Activated T-cell treated with anti-CD3 and anti-CD28 coated beads, Interleukin-2, amount 50 U/mL, for 72 hours (primary cell): ENCODE data around the gene AATK. TPM values are rescaled to one million over a fixed set of nuclear protein-coding genes. Genes with fewer than 3 reads are reported as not detected.
"Not testable (repeated sequence)": the region's sequence is repeated elsewhere in the genome, so short reads cannot be mapped to it uniquely, and the experiment has no call there.

Experiments
- ATAC-seq, 2 donors: fragments of 150-1000 bp; cut with Tn5 transposase; replicated peaks in 1 of 2; 2 replicates each; pipeline ENCODE4 v1.10.0; 2021; ENCODE audit warnings: moderate library complexity in 2 of 2, mild to moderate bottlenecking in 1 of 2
- DNase-seq, 2 donors: peaks; one replicate each; pipeline ENCODE4 v3.0.0; 2021 to 2022; ENCODE audit warnings: mixed read lengths in 1 of 2
- H3K27ac Mint-ChIP-seq: one replicate; pipeline ENCODE4 v1.8.0; 2022; ENCODE audit warnings: mild to moderate bottlenecking, moderate library complexity, mixed read lengths
- H3K27me3 Mint-ChIP-seq: one replicate; pipeline ENCODE4 v1.8.0; 2022; ENCODE audit warnings: low read depth, mixed read lengths
- H3K36me3 Mint-ChIP-seq, 2 donors: one replicate each; pipeline ENCODE4 v1.8.0; 2022; ENCODE audit warnings: mixed read lengths in 2 of 2, mild to moderate bottlenecking in 1 of 2; ENCODE audit not compliant: insufficient read depth in 2 of 2
- H3K4me1 Mint-ChIP-seq: one replicate; pipeline ENCODE4 v1.8.0; 2022; ENCODE audit warnings: low read depth, mixed read lengths
- H3K4me3 Mint-ChIP-seq, 2 donors: one replicate each; pipeline ENCODE4 v1.8.0; 2022; ENCODE audit warnings: mild to moderate bottlenecking in 2 of 2, mixed read lengths in 2 of 2, moderate library complexity in 2 of 2
- H3K9me3 Mint-ChIP-seq, 2 donors: one replicate each; pipeline ENCODE4 v1.8.0; 2022; ENCODE audit warnings: mixed read lengths in 2 of 2
- total RNA-seq, 2 donors: library from RNA; stranded (reverse); gene quantifications; one replicate each; pipeline ENCODE4 v1.2.3, GENCODE V29; 2022

The AATK gene
- total RNA-seq, 2 donors from 2014 or later = 0.48 to 0.81 TPM

DNA sequence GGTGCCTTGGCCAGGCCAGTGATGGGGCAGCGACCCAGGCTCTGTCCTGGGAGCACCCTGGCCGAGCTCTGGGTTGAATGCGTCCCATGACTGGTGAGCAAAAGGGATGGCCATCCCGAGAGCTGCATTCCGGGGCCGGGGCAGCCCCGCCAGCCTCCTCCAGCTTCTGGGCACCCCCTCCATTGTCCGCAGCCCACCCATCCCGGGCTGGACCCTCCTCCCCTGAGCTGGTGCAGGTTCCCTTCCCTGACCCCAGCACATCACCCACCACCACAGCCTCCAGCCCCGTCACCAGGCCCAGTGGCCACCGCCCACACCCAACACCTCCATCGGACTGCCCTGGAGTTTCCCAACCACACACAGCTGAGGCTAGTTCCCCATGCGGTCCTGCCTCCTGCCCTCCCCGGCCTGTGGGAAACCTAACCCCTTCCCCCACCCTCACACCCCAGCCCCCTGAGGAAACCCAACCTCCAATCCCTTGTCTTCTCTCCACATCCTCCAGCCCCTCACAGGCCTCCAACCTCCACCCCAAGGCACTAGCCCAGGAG lies 17.0 kb downstream of the AATK start:
- no peaks in the 10 kb centered on the region for H3K9me3 Mint-ChIP-seq
- ATAC-seq (no peak), DNase-seq (no peak)

DNA sequence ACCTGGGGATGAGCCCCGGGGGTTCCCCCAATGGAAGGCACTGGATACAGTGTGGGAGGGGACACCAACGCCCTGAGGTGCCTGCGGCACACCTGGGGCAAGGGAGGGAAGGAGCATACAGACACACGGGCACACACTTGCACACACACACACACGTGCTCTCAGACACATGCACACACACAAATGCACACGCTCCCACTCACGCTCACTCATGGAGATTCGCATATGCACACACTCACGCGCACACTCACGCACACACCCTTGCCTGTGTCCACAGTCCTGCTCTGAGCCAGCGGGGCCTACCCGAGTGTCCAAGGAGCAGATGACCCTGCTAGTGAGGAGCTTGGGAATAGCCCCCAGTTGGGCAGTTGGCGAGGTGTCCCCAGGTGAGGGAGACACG lies 17.4 kb downstream of the AATK start:
- H3K4me3 Mint-ChIP-seq = no peak overlapping the region
- no peak overlapping the region for H3K27ac Mint-ChIP-seq
- no peaks in the 10 kb centered on the region for H3K36me3 Mint-ChIP-seq
- H3K27me3 Mint-ChIP-seq = peaks cover 6% of the 10 kb centered on the region
- no peaks in the 10 kb centered on the region for H3K9me3 Mint-ChIP-seq
- DNase-seq (no peak), ATAC-seq (no peak)
- H3K4me1 Mint-ChIP-seq = no peaks in the 10 kb centered on the region

More for the DNA sequence above, 17.0 kb downstream of the AATK start:
- Mint-ChIP-seq H3K27me3 (peaks cover 6% of the 10 kb centered on the region), H3K4me1 (no peaks in the 10 kb centered on the region), H3K27ac (no peak overlapping the region), H3K4me3 (no peak overlapping the region), H3K36me3 (no peaks in the 10 kb centered on the region)

DNA sequence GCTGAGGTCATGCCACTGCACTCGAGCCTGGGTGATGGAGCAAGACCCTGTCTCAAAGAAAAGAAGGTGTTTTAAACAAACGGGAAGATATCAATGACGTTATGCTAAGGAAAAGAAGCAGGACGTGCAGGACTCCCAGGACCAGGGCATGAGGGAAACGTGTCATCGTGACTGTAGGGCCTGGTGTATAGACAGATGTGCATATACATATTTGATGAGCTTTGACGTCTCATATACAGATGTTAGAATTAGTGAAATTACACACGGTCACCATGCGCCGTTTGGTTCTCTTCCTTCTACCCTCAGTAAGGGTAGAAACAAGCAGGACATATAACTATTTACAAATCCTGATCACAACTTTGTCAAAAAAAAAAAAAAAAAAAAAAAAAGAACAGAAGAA lies 18.3 kb downstream of the AATK start:
- Mint-ChIP-seq H3K36me3 (no peaks in the 10 kb centered on the region), H3K27ac (no peak overlapping the region), H3K27me3 (peaks cover 6% of the 10 kb centered on the region), H3K4me1 (no peaks in the 10 kb centered on the region), H3K4me3 (no peak overlapping the region), H3K9me3 (no peaks in the 10 kb centered on the region)
- ATAC-seq = no peak
- DNase-seq = no peak

DNA sequence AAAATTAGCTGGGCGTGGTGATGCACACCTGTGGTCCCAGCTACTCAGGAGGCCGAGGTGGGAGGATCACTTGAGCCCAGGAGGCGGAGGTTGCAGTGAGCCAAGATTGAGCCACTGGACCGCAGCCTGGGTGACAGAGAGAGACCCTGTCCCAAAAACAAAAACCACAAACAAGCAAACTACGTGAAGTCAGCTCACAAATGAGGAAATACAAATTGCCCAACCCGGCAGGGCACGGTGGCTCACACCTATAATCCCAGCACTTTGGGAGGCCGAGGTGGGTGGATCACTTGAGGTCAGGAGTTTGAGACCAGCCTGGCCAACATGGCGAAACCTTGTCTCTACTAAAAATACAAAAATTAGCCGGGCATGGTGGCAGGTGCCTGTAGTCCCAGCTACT lies 19.8 kb downstream of the AATK start:
- not testable (repeated sequence) for H3K36me3 Mint-ChIP-seq, H3K9me3 Mint-ChIP-seq, H3K4me1 Mint-ChIP-seq, H3K27ac Mint-ChIP-seq, DNase-seq, H3K4me3 Mint-ChIP-seq, ATAC-seq
- H3K27me3 Mint-ChIP-seq = peaks cover 12% of the 10 kb centered on the region

DNA sequence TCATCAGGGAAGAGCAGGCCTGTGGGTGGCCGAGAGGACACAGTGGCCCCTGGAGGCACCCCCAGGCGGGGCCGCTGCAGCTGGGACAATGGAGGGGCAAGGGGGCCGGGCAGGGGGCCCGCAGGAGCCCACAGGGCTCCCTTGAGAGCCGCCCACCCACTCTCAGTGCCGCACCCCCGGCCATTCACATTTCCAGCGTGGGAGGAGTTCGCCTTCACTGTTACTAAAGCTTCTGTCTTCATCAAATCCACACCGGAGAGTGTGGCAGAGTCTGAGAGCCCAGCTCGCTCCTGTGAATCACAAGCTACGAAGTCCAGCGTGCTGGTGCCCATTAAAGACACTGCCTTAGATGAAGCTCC lies 21.6 kb downstream of the AATK start:
- no peaks in the 10 kb centered on the region for H3K4me1 Mint-ChIP-seq
- no peak overlapping the region for H3K4me3 Mint-ChIP-seq
- H3K27me3 Mint-ChIP-seq = peaks cover 6% of the 10 kb centered on the region
- no peaks in the 10 kb centered on the region for H3K9me3 Mint-ChIP-seq
- H3K27ac Mint-ChIP-seq = no peak overlapping the region
- DNase-seq (no peak), ATAC-seq (no peak)
- no peaks in the 10 kb centered on the region for H3K36me3 Mint-ChIP-seq

DNA sequence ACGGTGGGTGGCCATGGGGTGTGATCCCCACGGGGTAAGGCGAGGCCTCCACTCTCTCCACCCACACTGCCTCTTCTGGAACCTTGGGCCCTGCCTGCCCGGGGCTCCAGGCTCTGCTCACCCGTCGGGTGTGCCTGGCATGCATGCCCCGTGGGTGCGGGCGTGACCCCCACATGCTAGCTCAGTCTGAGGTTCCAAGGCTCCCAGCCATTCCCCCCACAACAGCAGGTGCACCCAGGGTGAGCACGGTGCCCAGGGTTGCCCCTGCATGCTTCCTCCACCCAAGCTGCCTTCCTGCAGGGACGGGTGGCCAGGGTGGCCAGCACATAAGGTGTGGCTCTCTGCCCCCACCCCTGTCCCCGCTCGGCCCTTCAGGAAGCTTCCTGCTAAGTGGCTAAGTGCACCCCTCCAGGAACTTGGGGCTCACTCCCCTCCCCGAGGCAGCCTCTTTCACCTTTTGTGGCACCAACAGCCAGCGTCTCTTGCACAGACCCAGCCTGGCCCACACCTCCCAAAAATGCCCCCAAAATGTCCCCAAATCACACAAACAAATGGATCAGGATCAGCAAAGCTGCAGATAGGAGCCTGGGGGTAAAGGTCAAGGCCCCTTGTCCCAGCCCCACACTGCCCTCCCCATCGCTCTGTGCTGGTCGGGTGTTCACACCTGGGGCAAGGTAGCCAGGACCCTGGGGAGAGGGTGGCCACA lies 22.2 kb downstream of the AATK start:
- H3K27me3 Mint-ChIP-seq = peaks cover 6% of the 10 kb centered on the region
- H3K27ac Mint-ChIP-seq = no peak overlapping the region
- DNase-seq (no peak), ATAC-seq (no peak)
- no peaks in the 10 kb centered on the region for H3K4me1 Mint-ChIP-seq
- H3K9me3 Mint-ChIP-seq = no peaks in the 10 kb centered on the region
- no peak overlapping the region for H3K4me3 Mint-ChIP-seq
- no peaks in the 10 kb centered on the region for H3K36me3 Mint-ChIP-seq

DNA sequence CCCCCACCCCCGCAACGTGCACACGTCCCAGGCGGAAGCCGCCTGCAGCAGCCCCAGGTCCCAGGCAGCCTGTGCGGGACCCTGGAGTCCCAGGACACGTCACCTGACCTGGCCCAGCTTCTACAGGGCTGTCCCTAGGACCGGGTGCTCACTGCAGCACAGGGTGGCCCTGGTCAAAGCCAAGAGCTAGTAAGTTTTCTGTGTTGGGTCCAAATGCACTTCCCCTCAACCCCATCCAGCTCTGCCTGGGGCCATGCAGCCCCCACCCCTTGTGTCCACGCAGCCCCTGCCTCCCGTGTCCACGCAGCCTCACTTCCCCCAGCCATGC lies 22.9 kb downstream of the AATK start:
- Mint-ChIP-seq H3K4me3 (no peak overlapping the region), H3K4me1 (no peaks in the 10 kb centered on the region), H3K9me3 (peaks cover 3 to 6% of the 10 kb centered on the region in 2 donors), H3K27ac (no peak overlapping the region), H3K36me3 (no peaks in the 10 kb centered on the region), H3K27me3 (peaks cover 6% of the 10 kb centered on the region)
- DNase-seq = no peak
- no peak for ATAC-seq

DNA sequence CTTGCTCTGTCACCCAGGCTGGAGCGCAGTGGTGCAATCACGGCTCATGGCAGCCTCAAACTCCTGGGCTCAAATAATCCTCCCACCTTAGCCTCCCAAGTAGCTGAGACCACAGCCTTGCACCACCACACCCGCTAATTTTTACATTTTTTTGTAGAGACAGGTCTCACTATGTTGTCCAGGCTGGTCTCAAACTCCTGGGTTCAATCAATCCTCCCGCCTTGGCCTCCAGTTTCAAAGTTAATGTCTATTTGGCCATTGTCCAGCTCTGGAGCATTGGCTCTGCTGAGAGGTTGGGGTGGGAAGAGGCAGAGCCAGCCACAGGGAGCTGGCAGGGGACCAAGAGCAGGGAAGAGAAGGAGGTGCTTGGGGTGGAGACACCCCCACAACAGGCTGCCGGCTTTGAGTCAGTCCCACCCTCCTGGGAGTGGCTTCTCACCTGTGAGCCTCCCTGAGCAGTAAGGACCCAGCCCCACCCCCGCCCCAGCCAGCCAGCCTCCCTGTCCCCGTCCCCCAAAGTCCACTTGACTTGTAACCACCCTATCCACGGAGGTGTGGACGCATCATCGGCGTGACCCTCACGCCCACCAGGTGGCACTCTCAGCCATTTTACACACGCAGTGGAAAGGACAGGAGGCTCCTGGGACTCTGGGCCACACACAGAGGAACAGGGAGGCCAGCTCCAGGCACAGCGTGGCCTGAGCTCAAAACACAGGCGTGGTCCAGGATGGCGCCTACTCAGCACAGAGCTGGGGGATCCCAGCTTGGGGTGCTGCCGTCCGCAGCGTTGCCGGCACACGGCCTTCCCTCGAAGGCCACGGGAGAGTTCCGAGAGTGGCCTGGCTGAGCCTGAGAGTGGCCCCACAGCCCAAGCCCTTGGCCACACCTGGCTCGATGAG lies 23.5 kb downstream of the AATK start:
- Mint-ChIP-seq H3K4me1 (no peaks in the 10 kb centered on the region), H3K9me3 (peaks cover 6 to 12% of the 10 kb centered on the region in 2 donors), H3K27me3 (peaks cover 6% of the 10 kb centered on the region), H3K36me3 (no peaks in the 10 kb centered on the region), H3K27ac (no peak overlapping the region), H3K4me3 (no peak overlapping the region)
- peak; percentile 68 to 70 for DNase-seq
- peak; percentile 84 to 92 for ATAC-seq

DNA sequence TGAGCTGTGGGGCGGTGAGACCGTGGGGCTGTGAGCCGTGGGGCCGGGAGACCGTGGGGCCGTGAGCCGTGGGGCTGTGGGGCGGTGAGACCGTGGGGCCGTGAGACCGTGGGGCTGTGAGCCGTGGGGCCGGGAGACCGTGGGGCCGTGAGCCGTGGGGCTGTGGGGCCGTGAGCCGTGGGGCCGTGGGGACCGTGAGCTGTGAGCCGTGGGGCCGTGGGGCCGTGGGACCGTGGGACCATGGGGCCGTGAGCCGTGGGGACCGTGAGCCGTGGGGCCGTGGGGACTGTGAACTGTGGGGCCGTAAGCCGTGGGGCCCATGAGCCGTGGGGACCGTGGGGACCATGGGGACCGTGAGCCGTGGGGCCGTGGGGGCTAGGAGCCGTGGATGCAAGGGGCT lies 25.3 kb downstream of the AATK start:
- H3K27ac Mint-ChIP-seq = no peak overlapping the region
- DNase-seq (no peak), ATAC-seq (no peak)
- peaks cover 6 to 13% of the 10 kb centered on the region in 2 donors for H3K9me3 Mint-ChIP-seq
- no peaks in the 10 kb centered on the region for H3K4me1 Mint-ChIP-seq
- no peak overlapping the region for H3K4me3 Mint-ChIP-seq
- peaks cover 6% of the 10 kb centered on the region for H3K27me3 Mint-ChIP-seq
- no peaks in the 10 kb centered on the region for H3K36me3 Mint-ChIP-seq

DNA sequence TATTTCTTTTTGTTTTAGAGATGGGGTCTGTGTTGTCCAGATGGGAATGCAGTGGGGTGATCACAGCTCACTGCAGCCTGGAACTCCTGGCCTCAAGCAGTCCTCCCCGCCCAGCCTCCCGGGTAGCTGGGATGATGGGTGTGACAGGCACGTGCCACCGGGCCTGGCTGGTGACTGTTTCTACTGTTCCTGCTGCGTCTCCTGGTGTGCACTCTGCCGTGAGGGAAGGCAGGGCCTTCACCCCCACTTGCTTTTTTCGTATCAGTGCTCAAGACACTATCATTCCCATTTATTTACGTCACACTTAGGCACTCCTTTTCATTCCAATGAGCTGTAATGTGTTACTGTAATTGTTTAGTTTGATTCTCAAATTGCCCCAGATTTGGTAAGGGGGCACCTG lies 26.0 kb downstream of the AATK start:
- H3K9me3 Mint-ChIP-seq = peaks cover 6 to 13% of the 10 kb centered on the region in 2 donors
- DNase-seq = no peak
- no peak for ATAC-seq
- H3K4me3 Mint-ChIP-seq = no peak overlapping the region
- H3K27me3 Mint-ChIP-seq = peaks cover 6% of the 10 kb centered on the region
- H3K4me1 Mint-ChIP-seq = no peaks in the 10 kb centered on the region
- H3K36me3 Mint-ChIP-seq = no peaks in the 10 kb centered on the region
- no peak overlapping the region for H3K27ac Mint-ChIP-seq

DNA sequence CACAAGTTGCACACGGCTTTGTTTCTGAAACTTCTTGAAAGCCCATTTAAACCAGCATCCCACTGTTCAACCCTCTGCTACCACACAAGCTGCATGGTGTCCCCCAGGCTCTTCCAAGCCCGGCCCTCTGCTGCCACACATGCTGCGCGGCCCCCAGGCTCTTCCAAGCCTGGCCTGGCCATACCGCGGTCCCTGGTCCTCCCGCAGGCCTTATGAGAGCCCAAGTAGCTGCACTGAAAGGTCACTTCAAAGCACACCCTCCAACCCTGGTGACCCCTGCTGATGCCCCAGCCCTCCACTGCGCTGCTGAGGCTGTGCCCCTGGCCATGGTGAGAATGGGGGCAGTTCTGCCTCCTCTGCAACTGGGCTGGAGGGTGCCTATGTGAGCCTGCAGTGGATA lies 26.6 kb downstream of the AATK start:
- H3K4me3 Mint-ChIP-seq = no peak overlapping the region
- H3K4me1 Mint-ChIP-seq = no peaks in the 10 kb centered on the region
- no peaks in the 10 kb centered on the region for H3K36me3 Mint-ChIP-seq
- H3K27ac Mint-ChIP-seq = no peak overlapping the region
- peaks cover 6% of the 10 kb centered on the region for H3K27me3 Mint-ChIP-seq
- no peak for DNase-seq
- H3K9me3 Mint-ChIP-seq = peaks cover 6 to 13% of the 10 kb centered on the region in 2 donors
- ATAC-seq = no peak

DNA sequence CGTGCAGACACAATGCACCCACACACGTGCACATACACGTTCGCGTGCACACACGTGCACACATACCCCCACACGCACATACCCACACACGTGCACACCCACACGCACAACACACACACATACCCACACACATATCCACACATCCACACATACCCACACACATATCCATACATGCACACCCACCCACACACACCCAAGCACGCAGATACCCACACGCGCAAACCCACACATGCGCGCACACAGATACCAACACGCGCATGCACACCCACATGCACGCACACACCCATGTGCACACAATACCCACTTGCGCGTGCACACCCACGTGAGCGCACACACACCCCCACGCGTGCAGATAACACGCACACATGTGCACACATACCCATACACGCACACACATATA lies 27.5 kb downstream of the AATK start:
- DNase-seq (no peak), ATAC-seq (no peak)
- H3K27me3 Mint-ChIP-seq = peaks cover 6% of the 10 kb centered on the region
- no peak overlapping the region for H3K27ac Mint-ChIP-seq
- H3K4me3 Mint-ChIP-seq = no peak overlapping the region
- H3K4me1 Mint-ChIP-seq = no peaks in the 10 kb centered on the region
- H3K36me3 Mint-ChIP-seq = no peaks in the 10 kb centered on the region
- H3K9me3 Mint-ChIP-seq = peaks cover 6 to 13% of the 10 kb centered on the region in 2 donors

DNA sequence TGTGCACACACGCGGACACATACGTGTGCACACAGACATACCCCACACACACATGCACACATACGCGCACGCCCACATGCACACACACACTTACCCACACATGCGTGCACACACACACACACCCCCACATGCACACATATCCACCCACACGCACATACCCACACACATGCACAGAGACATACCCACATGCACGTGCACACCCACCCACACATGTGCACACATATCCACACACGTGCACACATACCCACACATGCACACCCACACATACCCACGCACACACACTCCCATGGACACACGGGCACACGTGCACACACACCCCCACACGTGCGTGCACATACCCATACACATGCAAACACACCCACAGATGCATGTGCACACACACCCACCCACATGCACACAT lies 27.9 kb downstream of the AATK start:
- Mint-ChIP-seq H3K27ac (no peak overlapping the region), H3K27me3 (peaks cover 6% of the 10 kb centered on the region), H3K36me3 (no peaks in the 10 kb centered on the region), H3K9me3 (peaks cover 6 to 13% of the 10 kb centered on the region in 2 donors), H3K4me3 (no peak overlapping the region), H3K4me1 (no peaks in the 10 kb centered on the region)
- DNase-seq (no peak), ATAC-seq (no peak)
